Right renal pelvis (tissue), 4 donors: ENCODE measurements around the gene ZNF726. TPM values are rescaled to one million over a fixed set of nuclear protein-coding genes. Genes with fewer than 3 reads are reported as not detected.

Experiments
- polyA plus RNA-seq, 4 donors: library from polyadenylated mRNA; unstranded; fragments of 120-200 nt; gene quantifications; one replicate each; pipeline ENCODE4 v1.2.1, GENCODE V29; 2013; ENCODE audit not compliant: insufficient read length in 4 of 4

Gene ZNF726
- polyA plus RNA-seq, 4 donors: 9.9 to 14.4 (median 13.1) TPM

Other genes with a start within 250 kb of the ZNF726 start
- 10 to 100 TPM; 14.8 to 21.1 (median 19.6) TPM for gene ZNF675, start 227.7 kb upstream of the ZNF726 start, polyA plus RNA-seq
- gene ZNF681, start 156.0 kb upstream of the ZNF726 start, polyA plus RNA-seq: 10 to 100 TPM in 1 of 4 donors, 1 to 10 TPM in 3; 5.4 to 10.5 (median 9.1) TPM
- 10 to 100 TPM; 30.7 to 49.3 (median 42.0) TPM for gene ZNF254, start 172.3 kb downstream of the ZNF726 start, polyA plus RNA-seq